Mesodermal cell (in vitro differentiated cells): Measurements from ENCODE around the gene WIPF1.

Source experiments
- H3K27ac ChIP-seq: 2 replicates; pipeline ENCODE4 v1.7.0; 2013; ENCODE audit warnings: mild to moderate bottlenecking, low read depth, low read length, moderate library complexity; ENCODE audit not compliant: severe bottlenecking
- H3K36me3 ChIP-seq: 2 replicates; pipeline ENCODE4 v1.7.1; 2013; ENCODE audit warnings: mild to moderate bottlenecking, low read length, moderate library complexity; ENCODE audit not compliant: control insufficient read depth, insufficient read depth
- H3K4me1 ChIP-seq: one replicate; pipeline ENCODE4 v1.7.1; 2013; ENCODE audit warnings: mild to moderate bottlenecking, low read length; ENCODE audit not compliant: insufficient read depth, control insufficient read depth, poor library complexity, severe bottlenecking
- H3K4me3 ChIP-seq: 2 replicates; pipeline ENCODE4 v1.7.0; 2013; ENCODE audit warnings: low read length, control low read depth, mild to moderate bottlenecking; ENCODE audit not compliant: insufficient read depth, poor library complexity, severe bottlenecking; ENCODE audit errors: extremely low read depth
- H3K9me3 ChIP-seq: 2 replicates; pipeline ENCODE4 v1.7.1; 2013; ENCODE audit warnings: mild to moderate bottlenecking, low read length, moderate library complexity; ENCODE audit not compliant: control insufficient read depth
- WGBS, 2 experiments: methylation state at CpG; one replicate each; pipeline ENCODE4 v1.1.5; 2013; ENCODE audit warnings: missing lambda C conversion rate in 2 of 2; ENCODE audit not compliant: insufficient coverage in 2 of 2; 5-methylcytosine and 5-hydroxymethylcytosine counted together

Gene WIPF1

DNA sequence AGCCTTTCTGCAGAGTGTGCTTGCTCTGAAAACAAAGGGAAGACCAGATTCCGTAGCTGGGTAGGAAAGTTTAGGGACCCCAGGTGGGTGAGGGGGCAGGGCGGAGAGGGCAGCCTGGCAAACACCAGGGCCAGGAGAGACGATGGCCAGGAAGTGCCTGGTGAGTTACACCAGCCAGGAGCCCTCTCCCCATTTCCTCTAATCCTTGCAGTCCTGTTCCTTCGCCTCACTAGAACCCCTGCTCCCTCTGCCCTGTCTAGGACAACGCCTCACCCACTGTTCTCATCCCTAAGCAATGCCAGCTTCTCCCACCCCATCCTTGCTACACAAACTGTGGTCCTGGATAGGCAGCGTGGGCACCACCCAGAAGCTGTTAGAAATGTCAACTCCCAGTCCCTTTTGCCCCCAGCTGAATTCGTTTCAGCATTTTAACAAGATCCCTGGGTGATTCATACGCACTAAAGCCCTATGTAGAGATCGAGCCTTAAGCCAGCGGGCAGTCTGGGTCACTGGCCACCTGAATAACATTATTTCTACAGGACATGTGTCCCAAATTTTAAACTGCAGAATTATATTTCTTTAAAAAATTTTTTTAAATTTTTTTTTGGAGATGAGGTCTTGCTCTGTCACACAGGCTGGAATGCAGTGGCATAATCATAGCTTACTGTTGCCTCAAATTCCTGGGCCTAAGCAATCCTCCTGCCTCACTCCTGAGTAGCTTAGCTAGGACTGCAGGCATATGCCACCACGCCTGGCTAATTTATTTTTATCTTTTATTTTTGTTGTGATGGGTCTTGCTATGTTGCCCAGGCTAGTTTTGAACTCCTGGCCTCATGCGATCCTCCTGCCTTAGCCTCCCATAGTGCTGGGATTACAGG is 10.9 kb downstream of the WIPF1 start:
- no peak overlapping the region for H3K4me3 ChIP-seq

DNA sequence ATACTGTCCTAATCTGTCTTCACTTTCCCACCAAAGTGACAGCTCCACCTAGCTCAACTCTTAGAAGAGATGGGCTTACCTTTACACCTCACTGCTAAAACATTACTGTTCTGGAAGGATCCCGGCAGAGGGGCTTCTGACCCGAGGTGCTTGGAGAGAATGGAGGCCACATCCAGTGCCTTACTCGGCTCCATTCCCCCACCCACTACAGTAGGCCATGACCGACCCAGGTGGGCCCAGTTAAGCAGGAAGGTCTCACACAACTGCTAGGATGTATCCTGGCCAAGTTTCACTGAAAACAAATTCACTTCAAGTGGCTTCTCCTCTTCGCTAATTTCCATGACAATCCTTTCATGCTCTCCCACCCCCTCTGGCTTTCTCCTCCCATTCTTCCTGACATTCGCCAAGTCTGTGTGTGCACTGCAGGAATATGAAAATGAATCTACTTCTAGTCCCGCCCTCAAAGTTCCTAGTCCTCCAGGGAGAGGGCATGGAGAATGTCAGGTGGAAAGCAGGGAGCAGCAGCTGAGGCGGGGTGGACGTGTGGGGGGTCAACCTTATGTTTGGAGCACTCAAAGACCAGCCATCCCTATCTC is 11.8 kb downstream of the WIPF1 start:
- no peak overlapping the region for H3K4me3 ChIP-seq
- H3K9me3 ChIP-seq: no peaks in the 10 kb centered on the region
- 56 to 74% methylated on average over 3 to 7 of the region's 9 CpGs for whole genome bisulfite sequencing, 2 experiments
- H3K36me3 ChIP-seq: peaks cover 22% of the 10 kb centered on the region
- H3K27ac ChIP-seq: no peak overlapping the region
- peaks cover 26% of the 10 kb centered on the region for H3K4me1 ChIP-seq

More for the DNA sequence above, 10.9 kb downstream of the WIPF1 start:
- peaks cover 27% of the 10 kb centered on the region for H3K4me1 ChIP-seq
- no peak overlapping the region for H3K27ac ChIP-seq
- no peaks in the 10 kb centered on the region for H3K9me3 ChIP-seq
- H3K36me3 ChIP-seq: peaks cover 18% of the 10 kb centered on the region
- WGBS, 2 experiments: 71 to 77% methylated on average over 4 to 11 of the region's 12 CpGs

DNA sequence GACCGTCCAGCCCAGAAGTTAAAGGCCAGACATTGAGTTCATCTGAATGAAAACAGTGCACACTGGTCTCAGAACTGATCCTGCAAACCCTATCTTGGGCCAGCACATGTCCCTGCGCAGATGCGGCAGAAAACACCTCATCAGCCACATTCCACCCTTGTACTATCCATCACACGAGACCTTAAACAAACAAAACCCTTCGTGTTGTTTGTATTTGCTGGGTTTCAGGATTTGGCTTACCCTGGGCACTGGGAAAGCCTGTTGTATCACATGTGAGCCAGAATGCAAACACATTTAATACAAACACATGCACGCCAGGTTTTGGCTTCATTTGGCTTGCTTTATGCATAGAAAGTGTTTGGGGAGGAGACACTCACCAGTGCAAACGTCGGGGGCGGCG is 12.5 kb downstream of the WIPF1 start:
- Histone ChIP-seq H3K36me3 (peaks cover 28% of the 10 kb centered on the region), H3K9me3 (no peaks in the 10 kb centered on the region), H3K4me3 (no peak overlapping the region), H3K27ac (no peak overlapping the region), H3K4me1 (peaks cover 26% of the 10 kb centered on the region)
- WGBS, 2 experiments: 74 to 92% methylated on average over 7 of the region's 10 CpGs

DNA sequence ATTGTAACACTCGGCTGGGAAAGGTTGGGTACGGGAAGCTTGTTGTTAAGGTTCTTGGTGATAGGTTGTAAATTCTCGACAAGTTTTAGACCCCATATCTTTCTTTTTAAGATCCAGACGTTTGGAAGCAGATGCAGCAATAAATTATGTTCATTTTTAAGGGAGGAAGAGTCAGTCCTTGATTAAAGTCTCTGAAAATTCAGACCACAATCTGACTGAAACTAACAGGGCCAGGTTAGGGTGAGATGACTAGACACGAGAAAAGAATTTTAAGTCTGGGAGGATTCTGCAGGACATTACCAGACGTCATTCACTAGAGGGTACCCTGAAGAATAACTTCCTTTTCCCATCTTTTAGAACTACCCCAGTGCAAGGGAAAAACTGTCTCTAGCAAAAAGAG is 16.1 kb downstream of the WIPF1 start:
- Histone ChIP-seq H3K4me1 (peaks cover 23% of the 10 kb centered on the region), H3K27ac (no peak overlapping the region), H3K36me3 (peaks cover 29% of the 10 kb centered on the region), H3K4me3 (no peak overlapping the region), H3K9me3 (no peaks in the 10 kb centered on the region)
- WGBS, 2 experiments: 90 to 91% methylated on average over 6 of the region's 6 CpGs

DNA sequence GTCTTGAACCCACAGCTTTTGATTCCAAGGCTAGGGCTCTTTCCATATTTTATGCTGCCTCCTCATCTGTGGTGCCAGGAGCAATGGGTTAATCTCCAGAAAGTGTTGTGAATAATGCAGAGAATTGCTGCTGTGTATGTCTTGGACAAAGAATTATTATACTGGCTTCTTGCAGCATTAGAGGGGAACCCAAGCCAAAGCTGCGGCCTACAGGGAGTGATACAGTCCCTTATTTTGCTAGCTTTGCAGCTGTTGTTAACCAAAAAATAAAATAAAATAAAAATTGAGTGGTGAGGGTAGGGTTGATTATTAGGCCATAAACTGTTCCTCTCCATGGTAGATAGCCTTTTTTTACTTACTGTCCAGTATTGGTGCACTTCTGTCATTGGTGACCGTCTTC is 16.7 kb downstream of the WIPF1 start:
- H3K27ac ChIP-seq: no peak overlapping the region
- H3K36me3 ChIP-seq: peaks cover 31% of the 10 kb centered on the region
- H3K9me3 ChIP-seq: no peaks in the 10 kb centered on the region
- WGBS, 2 experiments: 94% methylated on average over 2 of the region's 2 CpGs; no CpG with 5 or more reads in 1 of the 2 experiments
- no peak overlapping the region for H3K4me3 ChIP-seq
- peaks cover 19% of the 10 kb centered on the region for H3K4me1 ChIP-seq

DNA sequence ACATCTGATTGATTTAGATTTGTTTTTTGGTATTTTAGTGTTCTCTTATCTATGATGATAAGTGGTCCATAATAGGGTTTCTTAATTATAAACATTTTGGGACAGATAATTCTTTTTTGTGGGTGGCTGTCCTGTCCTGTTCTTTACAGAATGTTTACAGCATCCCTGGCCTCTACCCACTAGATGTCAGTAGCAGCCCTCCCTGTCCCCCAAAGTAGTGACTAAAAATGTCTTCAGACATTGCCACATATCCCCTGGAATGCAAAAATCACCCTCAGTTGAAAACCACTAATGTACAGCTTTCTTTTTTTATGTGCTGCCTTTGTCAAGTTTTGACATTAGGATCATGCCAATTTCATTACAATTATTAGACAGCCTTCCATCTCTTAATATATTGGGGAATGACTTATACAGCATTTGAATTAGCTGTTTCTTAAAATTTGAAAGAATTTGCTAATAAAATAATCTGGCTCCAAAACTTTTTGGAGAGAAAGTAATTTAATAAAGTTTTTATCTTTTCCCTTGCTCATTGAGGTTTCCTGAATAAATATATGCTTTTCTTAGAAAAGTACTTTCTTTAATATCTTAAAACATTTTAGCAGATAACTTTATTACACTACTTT is 19.5 kb downstream of the WIPF1 start:
- H3K27ac ChIP-seq: no peak overlapping the region
- H3K4me1 ChIP-seq: peaks cover 6% of the 10 kb centered on the region
- H3K9me3 ChIP-seq: no peaks in the 10 kb centered on the region
- H3K4me3 ChIP-seq: no peak overlapping the region
- H3K36me3 ChIP-seq: peaks cover 44% of the 10 kb centered on the region

DNA sequence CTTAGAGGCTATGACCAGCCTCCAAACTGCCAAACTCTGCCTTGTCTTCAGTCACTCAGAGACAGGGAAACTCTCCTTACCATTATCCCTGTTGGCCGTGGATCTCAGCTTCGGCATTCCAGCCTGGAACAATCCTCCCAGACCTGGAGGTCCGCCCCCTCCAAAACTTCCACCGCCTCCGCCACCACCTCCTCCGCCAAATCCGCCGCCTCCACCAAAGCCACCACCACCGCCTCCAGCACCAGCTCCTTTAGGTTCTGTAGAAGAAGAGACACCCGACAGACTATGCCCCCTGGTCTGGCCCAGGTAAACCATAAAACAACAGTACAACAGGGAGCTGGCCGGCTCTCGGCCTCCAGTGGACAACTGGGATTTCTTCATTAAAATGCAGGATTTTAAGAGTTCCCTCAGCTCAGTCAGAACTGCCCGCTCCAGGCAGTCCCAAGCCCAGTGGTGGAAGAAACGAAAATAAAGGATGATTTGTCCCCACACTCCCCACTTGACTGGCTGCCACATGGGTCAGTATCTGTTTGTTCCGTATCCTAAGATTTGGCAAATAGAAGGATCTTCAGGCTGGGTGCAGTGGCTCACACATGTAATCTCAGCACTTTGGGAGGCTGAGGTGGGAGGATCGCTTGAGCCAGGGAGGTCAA is 22.4 kb downstream of the WIPF1 start:
- no peak overlapping the region for H3K27ac ChIP-seq
- WGBS, 2 experiments: 92 to 96% methylated on average over 6 to 12 of the region's 16 CpGs
- H3K36me3 ChIP-seq: peaks cover 53% of the 10 kb centered on the region
- H3K4me1 ChIP-seq: no peaks in the 10 kb centered on the region
- H3K4me3 ChIP-seq: no peak overlapping the region
- no peaks in the 10 kb centered on the region for H3K9me3 ChIP-seq

DNA sequence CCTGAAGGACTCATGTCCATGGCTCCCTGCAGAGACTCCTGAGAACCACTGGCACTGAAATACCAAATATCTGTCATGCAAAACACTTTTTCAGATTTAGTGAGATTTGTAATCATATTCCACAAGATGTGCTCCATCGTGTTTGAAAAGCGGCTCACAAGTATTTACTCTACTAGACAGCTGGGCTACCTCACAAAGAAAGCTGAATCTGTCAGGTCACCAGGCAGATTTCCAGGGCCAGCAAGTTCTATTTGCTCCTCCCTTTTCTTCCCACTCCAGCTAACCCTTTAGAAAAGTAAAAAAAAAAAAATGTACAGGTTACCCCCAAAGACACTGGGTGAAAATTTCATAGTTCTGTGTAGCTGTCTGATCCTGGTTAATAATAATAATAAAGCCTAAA is 22.9 kb downstream of the WIPF1 start:
- Histone ChIP-seq H3K36me3 (peaks cover 52% of the 10 kb centered on the region), H3K9me3 (no peaks in the 10 kb centered on the region), H3K4me1 (no peaks in the 10 kb centered on the region), H3K27ac (no peak overlapping the region), H3K4me3 (no peak overlapping the region)
- WGBS, 2 experiments: 64 to 67% methylated on average over 2 of the region's 2 CpGs

DNA sequence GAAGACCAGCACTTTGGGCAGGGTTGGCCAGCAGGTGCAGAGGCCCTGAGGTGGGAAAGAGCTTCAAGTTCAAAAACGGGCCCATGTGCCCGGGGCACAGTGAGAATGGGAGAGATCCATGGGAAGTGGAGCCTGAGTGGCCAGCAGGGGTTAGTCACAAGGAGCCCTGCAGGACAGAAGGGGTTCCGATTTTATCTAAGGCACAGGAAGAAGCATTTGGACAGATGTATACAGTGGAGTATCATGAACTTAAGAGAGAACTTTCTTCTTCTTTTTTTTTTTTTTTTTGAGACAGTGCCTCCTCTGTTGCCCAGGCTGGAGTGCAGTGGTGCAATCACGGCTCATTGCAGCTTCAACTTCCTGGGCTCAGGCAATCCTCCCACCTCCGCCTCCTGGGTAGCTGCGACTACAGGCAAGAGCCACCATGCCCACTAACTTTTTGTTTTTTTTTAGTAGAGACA is 24.0 kb downstream of the WIPF1 start:
- peaks cover 62% of the 10 kb centered on the region for H3K36me3 ChIP-seq
- H3K4me1 ChIP-seq: no peaks in the 10 kb centered on the region
- no peak overlapping the region for H3K27ac ChIP-seq
- H3K9me3 ChIP-seq: no peaks in the 10 kb centered on the region
- H3K4me3 ChIP-seq: no peak overlapping the region
- WGBS, 2 experiments: 82 to 95% methylated on average over 3 to 5 of the region's 6 CpGs

DNA sequence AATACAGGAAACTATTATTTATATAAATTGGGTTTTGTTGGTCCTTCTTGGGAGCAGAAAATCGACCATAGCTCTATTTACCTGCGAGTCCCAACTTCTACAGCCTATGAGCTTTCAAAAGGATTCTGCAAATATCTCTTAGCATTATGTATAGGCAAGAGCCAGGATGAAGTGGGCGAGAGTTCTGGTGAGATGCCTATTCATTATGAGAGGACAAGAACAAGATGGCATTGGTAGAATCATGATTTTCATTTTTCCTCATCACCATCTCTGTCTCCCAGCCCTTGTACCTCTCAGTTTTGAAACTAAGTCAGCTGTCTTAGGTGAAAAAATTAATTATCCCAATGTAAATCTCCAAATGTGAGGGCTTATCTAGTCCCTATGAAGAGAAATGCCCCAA is 25.0 kb downstream of the WIPF1 start:
- no peaks in the 10 kb centered on the region for H3K4me1 ChIP-seq
- WGBS, 2 experiments: 100% methylated on average over 1 of the region's 3 CpGs; no CpG with 5 or more reads in 1 of the 2 experiments
- no peaks in the 10 kb centered on the region for H3K9me3 ChIP-seq
- H3K4me3 ChIP-seq: no peak overlapping the region
- H3K36me3 ChIP-seq: peaks cover 68% of the 10 kb centered on the region
- H3K27ac ChIP-seq: no peak overlapping the region
